ENCODE results near the gene ATCAY.

DNA sequence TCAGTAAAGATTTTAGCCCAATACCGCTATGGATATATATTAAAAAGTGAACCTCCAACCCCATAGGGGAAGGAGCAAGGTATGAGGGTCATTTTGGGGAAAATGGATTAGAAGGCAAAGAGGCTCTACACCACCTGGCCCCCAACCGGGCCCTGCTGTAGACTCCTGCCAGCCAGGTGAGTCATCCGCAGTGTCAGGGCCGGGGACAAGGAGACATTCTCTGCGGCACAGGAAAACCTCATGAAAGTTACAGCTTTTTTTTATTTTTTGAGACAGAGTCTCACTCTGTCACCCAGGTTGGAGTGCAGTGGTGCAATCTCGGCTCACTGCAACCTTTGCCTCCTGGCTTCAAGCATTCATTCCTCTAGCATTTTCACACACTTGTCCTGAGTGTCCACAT lies 43.6 kb upstream of the ATCAY start:
- TF ChIP-seq RAD21 (IDR thresholded peaks at IDR 0.05; ENCODE audit: low read length) (no peak), POLR2A (IDR thresholded peaks at IDR 0.05; ENCODE audit: low read depth, low read length) (no peak), CTCF (conservative IDR thresholded peaks at IDR 0.05; ENCODE audit: low read depth, low read length) (no peak), MAZ (IDR thresholded peaks at IDR 0.05; ENCODE audit: borderline replicate concordance, low read depth, low read length) (no peak), MXI1 (IDR thresholded peaks at IDR 0.05; ENCODE audit: borderline replicate concordance, low read depth, low read length) (no peak)
